Measurements from ENCODE around the gene ERLIN1.
"Not testable (repeated sequence)": the region's sequence is repeated elsewhere in the genome, so short reads cannot be mapped to it uniquely, and the experiment has no call there.

The ERLIN1 gene

GRCh38 chr10:100138921-100139496, 46.8 kb downstream of the ERLIN1 start:
- H3K4me3 ChIP-seq (ENCODE audit: low read depth, low read length) = no peak overlapping the region

DNA sequence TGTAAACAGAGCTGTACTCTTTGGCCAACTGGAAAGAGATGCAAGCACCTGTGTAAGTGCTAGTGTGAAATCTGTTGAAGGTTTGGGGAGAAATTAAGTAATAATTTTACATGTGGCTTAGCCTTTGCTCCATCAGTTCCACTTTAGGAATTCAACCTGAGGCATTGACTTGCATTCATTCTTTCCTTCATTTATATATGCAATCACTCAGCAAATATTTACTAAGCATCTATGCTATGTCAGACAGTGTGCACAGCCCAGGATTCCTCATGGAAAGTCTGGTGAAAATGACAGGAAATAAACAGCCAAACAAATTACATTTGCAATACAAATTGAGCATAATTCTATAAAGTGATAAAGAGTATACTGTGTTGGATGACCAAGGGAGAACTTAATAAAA, 50.3 kb downstream of the ERLIN1 start:
- no peak overlapping the region for H3K4me3 ChIP-seq (ENCODE audit: low read depth, low read length)

GRCh38 chr10:100133801-100134200, 52.0 kb downstream of the ERLIN1 start:
- no peak overlapping the region for H3K4me3 ChIP-seq (ENCODE audit: low read depth, low read length)

- no peak overlapping the region for H3K4me3 ChIP-seq (ENCODE audit: low read depth, low read length)
Observed at GRCh38 chr10:100132427-100132826, 53.4 kb downstream of the ERLIN1 start.

DNA sequence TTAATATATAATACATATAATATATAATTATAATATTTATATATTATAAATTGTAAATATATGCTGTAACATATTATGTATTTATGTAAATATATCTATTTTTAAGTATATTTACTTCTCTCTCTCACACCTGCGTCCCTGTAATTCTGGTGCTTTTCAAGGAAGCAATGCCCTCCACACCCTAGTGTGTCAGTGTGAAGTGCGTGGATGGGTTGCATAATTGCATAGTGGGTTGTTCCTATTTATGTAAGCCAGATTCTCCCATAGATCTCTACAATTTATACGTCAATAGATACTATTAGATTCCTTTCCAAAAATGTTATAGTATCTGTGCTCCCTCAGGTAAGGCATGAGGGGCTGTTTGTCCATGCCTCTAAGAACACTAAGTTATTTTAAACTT, 54.3 kb downstream of the ERLIN1 start:
- H3K4me3 ChIP-seq (ENCODE audit: low read depth, low read length) = no peak overlapping the region

DNA sequence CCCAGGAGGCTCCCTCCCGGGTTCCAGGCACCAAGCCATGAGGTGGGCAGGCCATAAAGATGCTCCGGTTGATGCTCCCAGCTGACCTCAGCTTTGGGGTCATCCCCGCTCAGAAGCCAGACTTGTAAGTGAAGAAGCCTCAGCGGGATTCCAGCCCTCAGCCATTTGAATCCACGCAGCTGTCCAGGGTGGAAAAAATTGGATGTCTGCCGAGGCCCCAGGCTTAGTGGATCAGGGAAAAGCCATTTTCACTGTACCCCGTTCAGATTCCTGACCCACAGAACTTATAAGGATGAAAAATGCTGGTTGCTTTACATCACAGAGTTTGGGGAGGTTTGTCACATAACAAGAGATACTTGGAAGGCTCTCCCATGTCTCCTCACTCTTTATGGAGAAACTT, 55.0 kb downstream of the ERLIN1 start:
- H3K4me3 ChIP-seq (ENCODE audit: low read depth, low read length) = no peak overlapping the region

DNA sequence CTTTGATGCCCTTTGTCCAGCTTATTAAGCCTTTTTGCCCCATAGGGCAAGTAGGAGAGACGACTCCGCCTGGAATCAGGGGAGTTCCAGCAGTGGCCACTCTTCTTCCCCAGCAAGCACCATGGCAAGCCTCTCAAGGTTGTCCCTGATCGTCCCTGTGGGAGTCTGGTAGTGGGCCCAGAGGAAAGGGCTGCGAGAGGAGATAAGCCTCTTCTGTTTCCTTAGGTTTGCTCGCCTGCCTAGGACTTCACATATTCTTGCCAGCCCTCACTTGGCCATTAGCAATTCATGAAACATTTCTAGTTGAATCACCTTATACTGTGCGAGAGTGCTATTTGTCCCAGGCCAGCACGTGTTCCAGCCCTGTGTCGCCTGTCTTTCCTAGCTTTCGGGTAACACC, 56.4 kb downstream of the ERLIN1 start:
- H3K4me3 ChIP-seq (ENCODE audit: low read depth, low read length) = no peak overlapping the region

DNA sequence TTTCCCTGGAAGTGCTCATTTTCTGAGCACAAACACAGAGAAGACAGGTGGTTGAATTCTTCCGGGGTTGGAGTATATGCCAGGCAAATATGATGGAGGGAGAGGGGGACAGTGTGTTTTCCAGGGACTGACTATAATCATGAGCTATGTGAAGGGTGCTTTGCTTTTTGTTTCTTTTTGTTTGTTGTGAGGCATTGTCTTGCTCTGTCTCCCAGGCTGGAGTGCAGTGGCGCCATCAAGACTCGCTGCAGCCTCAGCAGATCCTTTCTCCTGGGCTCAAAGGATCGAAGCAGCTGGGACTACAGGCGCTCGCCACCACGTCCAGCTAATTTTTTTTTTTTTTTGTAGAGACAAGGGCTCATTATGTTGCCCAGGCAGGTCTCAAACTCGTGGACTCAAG, 56.9 kb downstream of the ERLIN1 start:
- no peak overlapping the region for H3K4me3 ChIP-seq (ENCODE audit: low read depth, low read length)

GRCh38 chr10:100125335-100125734, 60.5 kb downstream of the ERLIN1 start:
- H3K4me3 ChIP-seq (ENCODE audit: low read depth, low read length) = not testable (repeated sequence)

- H3K4me3 ChIP-seq (ENCODE audit: low read depth, low read length) = no peak overlapping the region
Observed at GRCh38 chr10:100124097-100124496, 61.7 kb downstream of the ERLIN1 start.

- no peak overlapping the region for H3K4me3 ChIP-seq (ENCODE audit: low read depth, low read length)
Observed at GRCh38 chr10:100122780-100123179, 63.0 kb downstream of the ERLIN1 start.

DNA sequence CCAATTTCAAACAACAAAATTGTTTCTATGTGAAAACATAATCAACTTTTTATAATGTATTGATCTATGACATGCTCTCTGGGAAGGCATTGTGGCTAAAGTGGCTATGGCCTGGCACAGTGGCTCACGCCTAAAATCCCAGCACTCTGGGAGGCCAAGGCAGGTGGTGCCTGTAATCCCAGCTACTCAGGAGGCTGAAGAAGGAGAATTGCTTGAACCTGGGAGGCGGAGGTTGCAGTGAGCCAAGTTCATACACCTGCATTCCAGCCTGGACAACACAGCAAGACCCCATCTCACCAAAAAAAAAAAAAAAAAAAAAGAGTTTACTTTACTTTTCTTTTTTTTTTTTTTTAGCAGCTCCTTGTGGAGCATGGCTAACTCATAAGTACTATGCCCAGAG, 65.3 kb downstream of the ERLIN1 start:
- H3K4me3 ChIP-seq (ENCODE audit: low read depth, low read length) = no peak overlapping the region

- no peak overlapping the region for H3K4me3 ChIP-seq (ENCODE audit: low read depth, low read length)
Observed at GRCh38 chr10:100119726-100120125, 66.1 kb downstream of the ERLIN1 start.

DNA sequence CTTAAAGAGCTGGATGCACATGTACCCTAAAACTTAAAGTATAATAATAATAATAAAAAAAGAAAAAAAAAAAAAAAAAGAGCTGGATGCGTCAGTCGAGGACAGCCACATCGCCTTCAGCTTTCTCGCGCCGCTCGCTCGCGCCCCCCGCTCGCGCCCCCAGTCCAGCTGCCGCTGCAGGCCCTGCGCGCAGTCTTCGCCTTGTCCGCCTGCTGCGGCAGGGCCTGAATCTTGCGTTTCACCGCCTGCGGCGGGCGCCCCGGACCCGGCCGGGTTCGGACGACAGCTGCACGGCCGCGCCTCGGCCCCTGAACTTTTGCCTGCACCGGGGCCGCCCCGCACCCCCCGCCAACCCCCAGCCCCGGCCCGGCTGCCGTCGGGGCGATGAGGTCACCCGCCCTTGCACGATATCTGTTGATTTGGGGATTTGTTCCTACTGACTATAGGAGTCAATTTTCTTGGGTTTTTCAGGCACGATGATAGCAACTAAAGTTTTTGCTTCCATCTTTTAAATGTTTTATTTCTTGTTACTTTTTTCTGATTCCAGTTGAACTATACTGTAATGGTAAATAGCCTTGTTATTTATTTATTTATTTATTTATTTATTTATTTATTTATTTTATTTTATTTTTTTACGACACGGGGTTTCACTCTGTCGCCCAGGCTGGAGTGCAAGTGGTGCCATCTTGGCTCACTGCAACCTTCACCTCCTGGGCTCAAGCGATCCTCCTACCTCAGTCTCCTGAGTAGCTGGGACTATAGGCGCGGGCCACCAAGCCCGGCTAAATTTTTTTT, 70.7 kb downstream of the ERLIN1 start:
- H3K4me3 ChIP-seq (ENCODE audit: low read depth, low read length) = no peak overlapping the region

GRCh38 chr10:100114460-100114859, 71.4 kb downstream of the ERLIN1 start:
- no peak overlapping the region for H3K4me3 ChIP-seq (ENCODE audit: low read depth, low read length)

DNA sequence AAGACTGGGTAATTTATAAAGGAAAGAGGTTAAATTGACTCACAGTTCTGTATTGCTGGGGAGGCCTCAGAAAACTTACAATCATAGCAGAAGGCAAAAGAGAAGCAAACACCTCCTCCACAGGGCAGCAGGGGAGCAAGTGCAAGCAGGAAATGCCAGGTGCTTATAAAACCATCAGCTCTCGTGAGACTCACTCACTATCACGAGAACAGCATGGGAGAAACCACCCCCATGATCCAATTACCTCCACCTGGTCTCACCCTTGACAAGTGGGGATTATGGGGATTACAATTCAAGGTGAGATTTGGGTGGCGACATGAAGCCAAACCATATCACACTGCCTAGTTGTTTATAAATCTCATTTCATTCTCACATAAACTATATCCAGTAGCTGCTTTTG, 76.2 kb downstream of the ERLIN1 start:
- H3K4me3 ChIP-seq (ENCODE audit: low read depth, low read length) = no peak overlapping the region

- H3K4me3 ChIP-seq (ENCODE audit: low read depth, low read length) = no peak overlapping the region
Observed at GRCh38 chr10:100106865-100107264, 79.0 kb downstream of the ERLIN1 start.

- H3K4me3 ChIP-seq (ENCODE audit: low read depth, low read length) = no peak overlapping the region
Observed at GRCh38 chr10:100104300-100104699, 81.5 kb downstream of the ERLIN1 start.

DNA sequence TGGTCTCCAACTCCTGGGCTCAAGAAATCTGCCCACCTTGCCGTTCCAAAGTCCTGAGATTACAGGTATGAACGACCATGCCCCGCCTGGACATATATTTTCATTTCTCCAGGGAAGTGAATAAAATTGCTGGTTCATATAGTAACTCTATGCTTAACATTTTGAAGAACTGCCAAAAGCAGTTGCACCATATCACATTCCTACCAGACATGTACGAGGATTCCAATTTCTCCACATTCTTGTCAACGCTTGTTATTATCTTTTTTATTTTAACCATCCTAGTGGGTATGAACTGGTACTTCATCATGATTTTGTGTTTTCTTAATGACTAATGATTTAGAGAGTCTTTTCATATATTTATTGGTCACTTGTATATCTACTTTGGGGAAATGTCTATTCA, 82.2 kb downstream of the ERLIN1 start:
- no peak overlapping the region for H3K4me3 ChIP-seq (ENCODE audit: low read depth, low read length)

DNA sequence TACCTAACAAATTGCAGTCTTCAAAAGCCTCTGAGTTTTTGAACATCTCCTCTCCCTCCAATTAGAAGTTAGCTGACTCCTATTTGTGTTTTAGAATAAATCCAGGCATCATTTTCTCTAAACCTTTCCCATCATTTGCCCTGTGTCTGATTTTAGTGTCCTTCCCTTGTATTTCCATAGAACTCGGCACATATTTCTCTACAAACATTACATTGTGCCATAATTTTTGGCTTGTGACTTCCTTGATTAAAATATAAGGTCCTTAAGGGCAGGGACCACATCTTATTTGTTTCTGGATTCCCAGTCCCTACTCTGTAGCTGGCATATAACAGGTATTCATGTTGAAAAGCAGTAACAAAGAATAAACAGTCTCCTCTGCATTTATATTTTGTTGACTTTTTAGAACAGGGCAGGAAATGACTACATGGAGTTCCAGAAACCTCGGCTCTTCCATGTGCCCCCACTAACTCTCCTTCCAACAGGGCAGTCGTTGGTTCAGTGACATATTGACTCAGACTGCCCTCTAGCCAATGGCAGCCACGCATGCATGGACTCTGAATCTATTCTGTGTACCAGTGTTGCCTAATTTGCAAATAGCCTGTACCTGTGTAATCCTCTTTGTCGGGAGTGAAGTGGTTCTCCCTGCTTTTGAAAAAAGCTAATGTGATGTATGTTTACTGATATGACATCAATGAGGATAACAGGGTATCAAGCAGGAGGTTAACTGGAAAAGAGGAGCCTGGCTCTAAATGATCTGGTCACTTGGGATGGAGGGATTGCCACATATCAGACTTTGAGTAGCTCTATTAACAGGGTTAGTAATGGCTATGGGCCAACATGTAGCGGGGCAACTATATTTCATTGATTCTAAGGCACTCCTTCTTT, 84.4 kb downstream of the ERLIN1 start:
- H3K4me3 ChIP-seq (ENCODE audit: low read depth, low read length) = no peak overlapping the region

- no peak overlapping the region for H3K4me3 ChIP-seq (ENCODE audit: low read depth, low read length)
Observed at GRCh38 chr10:100100651-100101184, 85.1 kb downstream of the ERLIN1 start.
